GM23338 (cell line): ENCODE measurements around the gene STRA8. TPM values are rescaled to one million over a fixed set of nuclear protein-coding genes. Genes with fewer than 3 reads are reported as not detected.

Experiments
- ATAC-seq: fragments of 200-7000 bp; cut with Tn5 transposase; 3 replicates; pipeline ENCODE4 v1.9.1; 2020
- DNase-seq: peaks from one replicate; pipeline ENCODE4 v3.0.0-alpha.2; 2015; ENCODE audit warnings: low spot score
- H2AFZ ChIP-seq: fragments of 200-600 bp; sonication (generic); 2 replicates; pipeline ENCODE4 v1.8.0; 2016; ENCODE audit warnings: antibody characterized with exemption, mild to moderate bottlenecking, moderate library complexity
- H3F3A ChIP-seq: fragments of 200-600 bp; sonication (generic); replicated peaks from 2 replicates; pipeline ENCODE4 v1.8.0; 2017; ENCODE audit warnings: antibody characterized with exemption, mixed run types, low read depth
- H3K27ac ChIP-seq: fragments of 200-600 bp; sonication (generic); 2 replicates; pipeline ENCODE4 v1.6.1; 2016; ENCODE audit warnings: low read depth
- H3K27me3 ChIP-seq: fragments of 200-600 bp; sonication (generic); 2 replicates; pipeline ENCODE4 v1.8.0; 2016; ENCODE audit warnings: mild to moderate bottlenecking, mixed run types, moderate library complexity; ENCODE audit not compliant: insufficient read depth
- H3K36me3 ChIP-seq: fragments of 200-600 bp; sonication (generic); 2 replicates; pipeline ENCODE4 v1.8.0; 2016; ENCODE audit warnings: mild to moderate bottlenecking; ENCODE audit not compliant: insufficient read depth
- H3K4me1 ChIP-seq: fragments of 200-600 bp; sonication (generic); 2 replicates; pipeline ENCODE4 v1.8.0; 2016; ENCODE audit warnings: mild to moderate bottlenecking, moderate library complexity; ENCODE audit not compliant: insufficient read depth
- H3K4me2 ChIP-seq: fragments of 200-600 bp; sonication (generic); 2 replicates; pipeline ENCODE4 v1.7.1; 2017; ENCODE audit warnings: mixed run types
- H3K4me3 ChIP-seq: fragments of 200-600 bp; sonication (generic); 2 replicates; pipeline ENCODE4 v1.6.1; 2016; ENCODE audit warnings: mixed run types
- H3K79me2 ChIP-seq: fragments of 200-600 bp; sonication (generic); replicated peaks from 2 replicates; pipeline ENCODE4 v1.8.0; 2017; ENCODE audit warnings: mild to moderate bottlenecking; ENCODE audit not compliant: insufficient read depth
- H3K9me2 ChIP-seq: fragments of 200-600 bp; sonication (generic); 2 replicates; pipeline ENCODE4 v1.8.0; 2017; ENCODE audit not compliant: insufficient read depth
- H4K20me1 ChIP-seq: fragments of 200-600 bp; sonication (generic); replicated peaks from 2 replicates; pipeline ENCODE4 v1.8.0; 2017; ENCODE audit warnings: mild to moderate bottlenecking; ENCODE audit not compliant: insufficient read depth
- H3K27ac Mint-ChIP-seq: 2 replicates; pipeline ENCODE4 v1.8.0; 2020; ENCODE audit warnings: inconsistent platforms, mild to moderate bottlenecking, moderate library complexity, mixed read lengths
- H3K27me3 Mint-ChIP-seq: 3 replicates; pipeline ENCODE4 v1.8.0; 2022; ENCODE audit warnings: low read depth, mild to moderate bottlenecking, moderate library complexity, mixed read lengths, inconsistent platforms; ENCODE audit not compliant: insufficient read depth, poor library complexity
- H3K36me3 Mint-ChIP-seq: 3 replicates; pipeline ENCODE4 v1.8.0; 2021; ENCODE audit warnings: low read depth, mild to moderate bottlenecking, inconsistent platforms, moderate library complexity, mixed read lengths
- H3K4me1 Mint-ChIP-seq: 3 replicates; pipeline ENCODE4 v1.8.0; 2020; ENCODE audit warnings: mild to moderate bottlenecking, inconsistent platforms, mixed read lengths
- H3K4me3 Mint-ChIP-seq: 3 replicates; pipeline ENCODE4 v1.8.0; 2021; ENCODE audit warnings: moderate library complexity, mild to moderate bottlenecking, inconsistent platforms, mixed read lengths
- H3K9me3 Mint-ChIP-seq: 3 replicates; pipeline ENCODE4 v1.8.0; 2020; ENCODE audit warnings: moderate library complexity, mild to moderate bottlenecking, inconsistent platforms, mixed read lengths
- CREB1 ChIP-seq: fragments of 250-450 bp; sonication (Bioruptor Pico); IDR thresholded peaks from 2 replicates; pipeline ENCODE4 v1.5.0; 2020; ENCODE audit warnings: low read depth, mild to moderate bottlenecking, moderate library complexity
- CTCF ChIP-seq, 2 experiments: fragments of 200-600 bp in 1 of 2; sonication (generic) in 1 of 2; conservative IDR thresholded peaks; 2 replicates each; pipeline versions ENCODE4 v1.5.1 to v1.6.1; 2016 to 2017; ENCODE audit warnings: antibody characterized with exemption in 2 of 2, low read depth in 2 of 2, mild to moderate bottlenecking in 2 of 2, moderate library complexity in 1 of 2
- ETS1 ChIP-seq: IDR thresholded peaks from 2 replicates; pipeline ENCODE4 v1.6.1; 2016; ENCODE audit warnings: antibody characterized with exemption
- EZH2 ChIP-seq: fragments of 200-600 bp; sonication (generic); IDR thresholded peaks from one replicate; pipeline ENCODE4 v1.8.0; 2017; ENCODE audit warnings: antibody characterized with exemption, mild to moderate bottlenecking, low read depth; ENCODE audit not compliant: unreplicated experiment
- EZH2phosphoT487 ChIP-seq: fragments of 200-600 bp; sonication (generic); IDR thresholded peaks from one replicate; pipeline ENCODE4 v1.8.1; 2018; ENCODE audit warnings: antibody characterized with exemption; ENCODE audit not compliant: unreplicated experiment
- JUNB ChIP-seq: IDR thresholded peaks from one replicate; pipeline ENCODE4 v1.6.1; 2016; ENCODE audit warnings: antibody characterized with exemption; ENCODE audit not compliant: unreplicated experiment
- NANOG ChIP-seq: IDR thresholded peaks from 2 replicates; pipeline ENCODE4 v1.6.1; 2016; ENCODE audit warnings: antibody characterized with exemption, borderline replicate concordance
- POLR2AphosphoS5 ChIP-seq: IDR thresholded peaks from 2 replicates; pipeline ENCODE4 v1.6.1; 2016; ENCODE audit warnings: antibody characterized with exemption, low read depth
- STAT1 ChIP-seq: IDR thresholded peaks from one replicate; pipeline ENCODE4 v1.6.1; 2016; ENCODE audit warnings: antibody characterized with exemption; ENCODE audit not compliant: unreplicated experiment
- ZNF114 ChIP-seq: fragments of 250-450 bp; sonication (Bioruptor Pico); IDR thresholded peaks from 2 replicates; pipeline ENCODE4 v1.5.0; 2020; ENCODE audit warnings: mild to moderate bottlenecking, moderate library complexity
- ZNF331 ChIP-seq: fragments of 250-450 bp; sonication (Bioruptor Pico); IDR thresholded peaks from 2 replicates; pipeline ENCODE4 v1.5.0; 2020; ENCODE audit warnings: low read depth, mild to moderate bottlenecking, moderate library complexity
- polyA plus RNA-seq: library from polyadenylated mRNA; unstranded; fragments of >200 nt; fragmentation: Nextera tagmentation; extraction: Ambion mirVana; gene quantifications from 2 replicates; pipeline ENCODE4 v1.2.1, GENCODE V29; 2016
- total RNA-seq: library from RNA; depleted of rRNA; stranded (reverse); fragments of >200 nt; shearing (Covaris generic); gene quantifications from 2 replicates; pipeline ENCODE4 v1.2.3, GENCODE V29; 2014
- TF ChIP-seq, protein P1 (sequence below): fragments of 250-450 bp; sonication (Bioruptor Pico); IDR thresholded peaks from 2 replicates; pipeline ENCODE4 v1.5.0; 2020; ENCODE audit warnings: mild to moderate bottlenecking, moderate library complexity
- TF ChIP-seq, protein P2 (sequence below): IDR thresholded peaks from one replicate; pipeline ENCODE4 v1.6.1; 2018; ENCODE audit warnings: antibody characterized with exemption; ENCODE audit not compliant: unreplicated experiment

Gene STRA8
- total and polyA plus RNA-seq, 2 experiments from 2014 or later = not detected

- H3K4me1 Mint-ChIP-seq = peaks cover 3% of the 10 kb centered on the region; the same call in 2 of the 3 replicates
- H3K9me3 Mint-ChIP-seq = 0 out of 3 replicates have a peak, but pooled peaks cover 4% of the 10 kb centered on the region
- ATAC-seq (no peak), DNase-seq (no peak)
- H3K27ac ChIP-seq = no peak overlapping the region
- no peak overlapping the region for H3K4me3 ChIP-seq
- no peaks in the 10 kb centered on the region for H3K9me2 ChIP-seq
- no peaks in the 10 kb centered on the region for H3F3A ChIP-seq
- H3K36me3 Mint-ChIP-seq = no peaks in the 10 kb centered on the region
- no peak overlapping the region for H3K27ac Mint-ChIP-seq
- H2AFZ ChIP-seq = no peak overlapping the region
- no peak for TF ChIP-seq NANOG
- no peak for TF ChIP-seq POLR2AphosphoS5
- TF ChIP-seq CTCF (conservative IDR thresholded peaks at IDR 0.05; ENCODE audit: low read depth in 2 of 2) = no peak
- TF ChIP-seq ZNF114 (CRISPR knock-in tag) = no peak
- no peak for TF ChIP-seq EZH2phosphoT487
- TF ChIP-seq, protein P1, sequence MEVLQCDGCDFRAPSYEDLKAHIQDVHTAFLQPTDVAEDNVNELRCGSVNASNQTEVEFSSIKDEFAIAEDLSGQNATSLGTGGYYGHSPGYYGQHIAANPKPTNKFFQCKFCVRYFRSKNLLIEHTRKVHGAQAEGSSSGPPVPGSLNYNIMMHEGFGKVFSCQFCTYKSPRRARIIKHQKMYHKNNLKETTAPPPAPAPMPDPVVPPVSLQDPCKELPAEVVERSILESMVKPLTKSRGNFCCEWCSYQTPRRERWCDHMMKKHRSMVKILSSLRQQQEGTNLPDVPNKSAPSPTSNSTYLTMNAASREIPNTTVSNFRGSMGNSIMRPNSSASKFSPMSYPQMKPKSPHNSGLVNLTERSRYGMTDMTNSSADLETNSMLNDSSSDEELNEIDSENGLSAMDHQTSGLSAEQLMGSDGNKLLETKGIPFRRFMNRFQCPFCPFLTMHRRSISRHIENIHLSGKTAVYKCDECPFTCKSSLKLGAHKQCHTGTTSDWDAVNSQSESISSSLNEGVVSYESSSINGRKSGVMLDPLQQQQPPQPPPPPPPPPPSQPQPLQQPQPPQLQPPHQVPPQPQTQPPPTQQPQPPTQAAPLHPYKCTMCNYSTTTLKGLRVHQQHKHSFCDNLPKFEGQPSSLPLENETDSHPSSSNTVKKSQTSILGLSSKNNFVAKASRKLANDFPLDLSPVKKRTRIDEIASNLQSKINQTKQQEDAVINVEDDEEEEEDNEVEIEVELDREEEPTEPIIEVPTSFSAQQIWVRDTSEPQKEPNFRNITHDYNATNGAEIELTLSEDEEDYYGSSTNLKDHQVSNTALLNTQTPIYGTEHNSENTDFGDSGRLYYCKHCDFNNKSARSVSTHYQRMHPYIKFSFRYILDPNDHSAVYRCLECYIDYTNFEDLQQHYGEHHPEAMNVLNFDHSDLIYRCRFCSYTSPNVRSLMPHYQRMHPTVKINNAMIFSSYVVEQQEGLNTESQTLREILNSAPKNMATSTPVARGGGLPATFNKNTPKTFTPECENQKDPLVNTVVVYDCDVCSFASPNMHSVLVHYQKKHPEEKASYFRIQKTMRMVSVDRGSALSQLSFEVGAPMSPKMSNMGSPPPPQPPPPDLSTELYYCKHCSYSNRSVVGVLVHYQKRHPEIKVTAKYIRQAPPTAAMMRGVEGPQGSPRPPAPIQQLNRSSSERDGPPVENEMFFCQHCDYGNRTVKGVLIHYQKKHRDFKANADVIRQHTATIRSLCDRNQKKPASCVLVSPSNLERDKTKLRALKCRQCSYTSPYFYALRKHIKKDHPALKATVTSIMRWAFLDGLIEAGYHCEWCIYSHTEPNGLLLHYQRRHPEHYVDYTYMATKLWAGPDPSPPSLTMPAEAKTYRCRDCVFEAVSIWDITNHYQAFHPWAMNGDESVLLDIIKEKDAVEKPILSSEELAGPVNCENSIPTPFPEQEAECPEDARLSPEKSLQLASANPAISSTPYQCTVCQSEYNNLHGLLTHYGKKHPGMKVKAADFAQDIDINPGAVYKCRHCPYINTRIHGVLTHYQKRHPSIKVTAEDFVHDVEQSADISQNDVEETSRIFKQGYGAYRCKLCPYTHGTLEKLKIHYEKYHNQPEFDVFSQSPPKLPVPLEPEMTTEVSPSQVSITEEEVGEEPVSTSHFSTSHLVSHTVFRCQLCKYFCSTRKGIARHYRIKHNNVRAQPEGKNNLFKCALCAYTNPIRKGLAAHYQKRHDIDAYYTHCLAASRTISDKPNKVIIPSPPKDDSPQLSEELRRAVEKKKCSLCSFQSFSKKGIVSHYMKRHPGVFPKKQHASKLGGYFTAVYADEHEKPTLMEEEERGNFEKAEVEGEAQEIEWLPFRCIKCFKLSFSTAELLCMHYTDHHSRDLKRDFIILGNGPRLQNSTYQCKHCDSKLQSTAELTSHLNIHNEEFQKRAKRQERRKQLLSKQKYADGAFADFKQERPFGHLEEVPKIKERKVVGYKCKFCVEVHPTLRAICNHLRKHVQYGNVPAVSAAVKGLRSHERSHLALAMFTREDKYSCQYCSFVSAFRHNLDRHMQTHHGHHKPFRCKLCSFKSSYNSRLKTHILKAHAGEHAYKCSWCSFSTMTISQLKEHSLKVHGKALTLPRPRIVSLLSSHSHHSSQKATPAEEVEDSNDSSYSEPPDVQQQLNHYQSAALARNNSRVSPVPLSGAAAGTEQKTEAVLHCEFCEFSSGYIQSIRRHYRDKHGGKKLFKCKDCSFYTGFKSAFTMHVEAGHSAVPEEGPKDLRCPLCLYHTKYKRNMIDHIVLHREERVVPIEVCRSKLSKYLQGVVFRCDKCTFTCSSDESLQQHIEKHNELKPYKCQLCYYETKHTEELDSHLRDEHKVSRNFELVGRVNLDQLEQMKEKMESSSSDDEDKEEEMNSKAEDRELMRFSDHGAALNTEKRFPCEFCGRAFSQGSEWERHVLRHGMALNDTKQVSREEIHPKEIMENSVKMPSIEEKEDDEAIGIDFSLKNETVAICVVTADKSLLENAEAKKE (CRISPR knock-in tag) = no peak
- TF ChIP-seq, protein P2, sequence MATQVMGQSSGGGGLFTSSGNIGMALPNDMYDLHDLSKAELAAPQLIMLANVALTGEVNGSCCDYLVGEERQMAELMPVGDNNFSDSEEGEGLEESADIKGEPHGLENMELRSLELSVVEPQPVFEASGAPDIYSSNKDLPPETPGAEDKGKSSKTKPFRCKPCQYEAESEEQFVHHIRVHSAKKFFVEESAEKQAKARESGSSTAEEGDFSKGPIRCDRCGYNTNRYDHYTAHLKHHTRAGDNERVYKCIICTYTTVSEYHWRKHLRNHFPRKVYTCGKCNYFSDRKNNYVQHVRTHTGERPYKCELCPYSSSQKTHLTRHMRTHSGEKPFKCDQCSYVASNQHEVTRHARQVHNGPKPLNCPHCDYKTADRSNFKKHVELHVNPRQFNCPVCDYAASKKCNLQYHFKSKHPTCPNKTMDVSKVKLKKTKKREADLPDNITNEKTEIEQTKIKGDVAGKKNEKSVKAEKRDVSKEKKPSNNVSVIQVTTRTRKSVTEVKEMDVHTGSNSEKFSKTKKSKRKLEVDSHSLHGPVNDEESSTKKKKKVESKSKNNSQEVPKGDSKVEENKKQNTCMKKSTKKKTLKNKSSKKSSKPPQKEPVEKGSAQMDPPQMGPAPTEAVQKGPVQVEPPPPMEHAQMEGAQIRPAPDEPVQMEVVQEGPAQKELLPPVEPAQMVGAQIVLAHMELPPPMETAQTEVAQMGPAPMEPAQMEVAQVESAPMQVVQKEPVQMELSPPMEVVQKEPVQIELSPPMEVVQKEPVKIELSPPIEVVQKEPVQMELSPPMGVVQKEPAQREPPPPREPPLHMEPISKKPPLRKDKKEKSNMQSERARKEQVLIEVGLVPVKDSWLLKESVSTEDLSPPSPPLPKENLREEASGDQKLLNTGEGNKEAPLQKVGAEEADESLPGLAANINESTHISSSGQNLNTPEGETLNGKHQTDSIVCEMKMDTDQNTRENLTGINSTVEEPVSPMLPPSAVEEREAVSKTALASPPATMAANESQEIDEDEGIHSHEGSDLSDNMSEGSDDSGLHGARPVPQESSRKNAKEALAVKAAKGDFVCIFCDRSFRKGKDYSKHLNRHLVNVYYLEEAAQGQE = no peak
- no peak for TF ChIP-seq ETS1
- TF ChIP-seq EZH2 = no peak
- no peak for TF ChIP-seq ZNF331 (CRISPR knock-in tag)
- TF ChIP-seq JUNB = no peak
- no peak for TF ChIP-seq CREB1 (CRISPR knock-in tag)
- no peak for TF ChIP-seq STAT1
- H4K20me1 ChIP-seq = no peaks in the 10 kb centered on the region
- H3K27me3 ChIP-seq = no peaks in the 10 kb centered on the region
- no peak overlapping the region for H3K4me2 ChIP-seq
- H3K4me1 ChIP-seq = no peaks in the 10 kb centered on the region
- no peak overlapping the region for H3K4me3 Mint-ChIP-seq
- peaks cover 2% of the 10 kb centered on the region for H3K27me3 Mint-ChIP-seq
- no peaks in the 10 kb centered on the region for H3K79me2 ChIP-seq
- no peaks in the 10 kb centered on the region for H3K36me3 ChIP-seq
These were observed 14.9 kb downstream of the STRA8 start for GRCh38 chr7:135248546-135248945.
